Stimulated activated CD8-positive, alpha-beta memory T cell treated with anti-CD3 and anti-CD28 coated beads, Interleukin-7, amount 100 ng/mL, for 1 hour (primary cell): ENCODE measurements around the gene KLHL36.
"Not testable (repeated sequence)": the region's sequence is repeated elsewhere in the genome, so short reads cannot be mapped to it uniquely, and the experiment has no call there.

ENCODE experiments used
- DNase-seq, 2 donors: peaks; one replicate each; pipeline ENCODE4 v3.0.0-alpha.2; 2020; ENCODE audit warnings: low read depth in 2 of 2

Gene KLHL36

DNA sequence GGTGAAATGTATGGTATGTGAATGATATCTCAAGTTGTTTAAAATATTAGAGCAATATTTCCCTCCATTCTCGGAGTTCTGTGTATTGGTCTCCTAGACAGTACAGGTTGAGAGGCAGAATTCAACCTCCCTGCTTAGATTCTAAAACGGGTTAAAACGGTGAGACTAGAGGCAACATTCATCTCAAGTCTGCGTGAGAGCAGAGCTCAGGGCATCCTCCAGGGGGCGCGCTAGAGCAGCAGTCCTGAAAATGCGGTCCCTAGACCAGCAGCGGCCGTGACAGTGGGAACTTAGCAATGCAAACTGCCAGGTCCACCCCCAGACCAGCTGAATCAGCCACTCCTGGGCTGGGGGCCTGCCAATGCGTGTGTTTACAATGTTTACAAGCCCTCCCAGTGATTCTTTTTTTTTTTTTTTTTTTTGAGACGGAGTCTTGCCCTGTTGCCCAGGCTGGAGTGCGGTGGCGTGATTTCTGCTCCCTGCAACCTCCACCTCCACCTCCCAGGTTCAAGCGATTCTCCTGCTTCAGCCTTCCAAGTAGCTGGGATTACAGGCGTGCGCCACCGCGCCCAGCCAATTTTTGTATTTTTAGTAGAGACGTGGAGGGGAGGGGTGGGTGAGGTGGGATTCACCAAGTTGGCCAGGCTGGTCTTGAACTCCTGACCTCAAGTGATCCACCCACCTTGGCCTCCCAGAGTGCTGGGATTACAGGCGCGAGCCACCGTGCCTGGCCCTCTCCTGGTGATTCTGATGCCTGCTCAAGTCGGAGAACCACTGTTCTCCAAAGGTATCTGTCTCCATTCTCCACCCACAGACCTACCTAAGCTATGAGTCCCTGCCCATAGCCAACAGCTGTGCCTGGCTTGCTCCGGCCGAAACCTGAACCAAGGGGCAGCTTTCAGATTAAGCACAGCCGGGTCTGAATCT, 24.2 kb downstream of the KLHL36 start:
- peak; percentile 60 to 77 for DNase-seq

DNA sequence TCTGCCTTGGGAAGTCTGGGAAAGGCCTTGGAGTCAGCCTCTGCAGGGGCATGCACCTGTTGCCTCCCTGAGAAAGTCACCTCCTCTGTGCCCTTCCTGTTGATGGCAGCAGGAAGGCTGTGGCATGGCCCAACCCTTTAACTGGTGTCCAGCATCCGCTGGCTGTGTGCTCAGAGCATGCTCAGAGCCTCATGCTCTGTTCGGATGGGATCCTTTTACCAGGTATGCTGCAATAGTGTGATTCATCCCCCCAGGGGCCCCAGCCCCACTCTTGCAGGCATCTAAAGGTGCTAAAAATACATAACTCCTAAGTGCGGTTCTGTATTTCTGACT, 24.9 kb downstream of the KLHL36 start:
- DNase-seq: no peak

DNA sequence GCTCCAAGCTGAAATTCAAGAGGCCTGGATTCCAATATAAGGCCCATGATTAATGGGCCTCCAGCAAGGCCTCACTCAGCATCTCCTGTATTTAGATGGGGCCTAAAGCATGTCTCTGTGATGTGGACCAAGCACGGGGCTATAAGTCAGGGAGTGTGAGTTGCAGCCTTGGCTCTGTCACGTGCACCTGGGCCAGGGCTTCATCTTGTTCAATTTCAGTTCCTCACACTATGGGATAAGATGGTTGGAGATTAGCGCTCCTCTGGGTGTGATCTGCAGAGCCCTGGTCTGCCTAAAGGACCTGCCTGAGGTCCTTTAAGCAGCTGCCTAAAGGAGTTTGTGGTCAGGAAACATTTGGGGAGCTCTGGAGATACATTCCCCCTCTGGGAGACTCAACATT, 25.2 kb downstream of the KLHL36 start:
- no peak for DNase-seq

DNA sequence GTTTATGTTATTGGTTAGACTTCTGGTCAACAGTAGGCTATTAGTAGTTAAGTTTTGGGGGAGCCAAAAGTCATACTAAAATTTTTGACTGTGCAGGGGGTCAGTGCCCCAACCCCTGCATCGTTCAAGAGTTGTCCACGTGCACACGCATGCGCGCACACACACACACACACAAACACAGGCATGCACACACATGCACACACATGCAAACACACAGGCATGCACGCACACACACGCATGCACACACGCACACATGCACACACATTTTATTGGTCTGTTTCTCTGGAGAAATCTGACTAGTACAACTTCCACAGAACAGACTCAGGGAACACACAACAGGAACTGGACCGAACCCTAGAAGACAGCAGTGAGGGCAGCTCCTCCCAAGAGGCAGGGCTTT, 27.1 kb downstream of the KLHL36 start:
- DNase-seq: no peak

DNA sequence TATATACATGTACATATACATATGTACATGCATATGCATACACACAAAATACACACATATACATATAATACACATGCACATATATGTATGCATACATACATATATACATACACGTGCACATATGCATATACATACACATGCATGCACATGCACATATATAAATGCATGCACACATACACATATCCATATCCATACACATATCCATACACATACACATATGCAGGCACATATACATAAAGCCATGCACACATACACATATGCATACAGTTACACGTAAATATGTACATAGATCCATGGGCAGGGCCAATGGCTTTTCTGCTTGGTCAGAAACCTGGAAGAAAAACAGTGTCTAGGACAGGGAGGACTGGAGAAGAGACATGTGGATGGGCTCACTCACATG, 27.6 kb downstream of the KLHL36 start:
- DNase-seq: no peak

DNA sequence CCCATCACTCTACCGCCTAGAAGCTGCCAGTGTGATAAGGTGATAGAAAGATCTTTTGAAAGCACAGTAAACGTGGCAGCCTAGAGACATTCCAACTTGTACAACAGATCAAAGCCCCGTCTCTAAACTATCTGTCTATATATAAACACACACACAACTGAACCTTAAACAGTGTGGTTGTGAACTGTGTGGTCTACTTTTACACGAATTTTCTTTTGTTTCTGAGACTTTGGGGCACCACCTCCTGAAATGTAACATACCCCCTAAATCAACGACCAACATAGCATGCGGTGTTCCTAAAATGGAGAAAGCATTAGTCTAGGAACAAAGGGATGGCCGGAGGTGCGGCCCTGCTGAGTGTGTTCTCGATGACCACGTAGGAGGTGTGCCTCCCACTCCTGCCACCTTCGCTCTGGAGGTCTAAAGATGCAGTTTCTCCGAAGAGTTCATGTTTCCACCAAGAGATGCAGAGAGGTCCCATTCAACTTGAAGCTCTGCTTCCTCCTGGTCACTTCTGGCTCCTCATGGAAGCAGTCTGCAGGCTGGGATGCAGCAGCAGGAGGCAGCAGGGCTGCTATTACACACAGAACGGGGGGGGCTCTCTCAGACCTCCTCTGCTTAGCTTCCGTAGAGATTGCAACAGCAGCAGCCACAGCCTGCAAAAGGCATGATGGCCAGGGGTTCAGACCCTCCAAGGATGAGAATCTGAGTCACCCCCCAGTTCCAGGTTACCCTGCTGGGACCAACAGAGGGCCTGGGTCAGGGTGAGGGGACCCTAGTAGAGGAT, 28.9 kb downstream of the KLHL36 start:
- no peak for DNase-seq

DNA sequence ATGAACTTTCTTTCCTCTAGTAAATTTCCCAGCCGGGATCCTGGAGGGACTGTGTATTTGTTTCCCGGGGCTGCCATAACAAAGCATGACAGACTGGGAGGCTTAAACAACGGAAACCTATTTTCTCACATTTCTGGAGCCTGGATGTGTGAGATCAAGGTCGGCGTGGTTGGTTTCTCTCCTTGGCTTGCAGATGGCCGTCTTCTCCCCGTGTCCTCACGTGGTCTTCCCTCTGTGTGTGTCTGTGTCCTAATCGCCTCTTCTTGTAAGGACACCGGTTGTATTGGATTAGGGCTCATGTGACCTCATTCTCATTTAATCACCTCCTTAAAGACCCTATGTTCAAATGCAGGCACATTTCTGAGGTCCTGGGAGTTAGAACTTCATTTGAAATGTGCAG, 29.5 kb downstream of the KLHL36 start:
- DNase-seq: no peak

DNA sequence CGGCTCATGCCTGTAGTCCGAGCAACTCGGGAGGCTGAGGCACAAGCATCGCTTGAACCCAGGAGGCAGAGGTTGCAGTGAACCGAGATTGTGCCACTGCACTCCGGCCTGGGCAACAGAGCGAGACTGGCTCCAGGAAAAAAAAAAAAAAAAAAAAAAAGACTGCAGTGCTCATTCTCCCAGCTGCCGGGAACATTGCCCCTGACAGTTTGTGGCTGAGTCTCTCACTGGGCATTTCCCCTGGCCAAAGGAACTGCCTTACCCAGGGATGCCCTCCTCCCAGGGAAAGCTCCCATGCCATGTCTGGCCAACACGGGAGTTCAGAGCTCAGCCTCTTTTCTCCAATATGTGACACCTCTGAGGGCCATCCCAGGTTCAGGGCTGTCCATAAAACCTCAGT, 30.2 kb downstream of the KLHL36 start:
- DNase-seq: no peak

DNA sequence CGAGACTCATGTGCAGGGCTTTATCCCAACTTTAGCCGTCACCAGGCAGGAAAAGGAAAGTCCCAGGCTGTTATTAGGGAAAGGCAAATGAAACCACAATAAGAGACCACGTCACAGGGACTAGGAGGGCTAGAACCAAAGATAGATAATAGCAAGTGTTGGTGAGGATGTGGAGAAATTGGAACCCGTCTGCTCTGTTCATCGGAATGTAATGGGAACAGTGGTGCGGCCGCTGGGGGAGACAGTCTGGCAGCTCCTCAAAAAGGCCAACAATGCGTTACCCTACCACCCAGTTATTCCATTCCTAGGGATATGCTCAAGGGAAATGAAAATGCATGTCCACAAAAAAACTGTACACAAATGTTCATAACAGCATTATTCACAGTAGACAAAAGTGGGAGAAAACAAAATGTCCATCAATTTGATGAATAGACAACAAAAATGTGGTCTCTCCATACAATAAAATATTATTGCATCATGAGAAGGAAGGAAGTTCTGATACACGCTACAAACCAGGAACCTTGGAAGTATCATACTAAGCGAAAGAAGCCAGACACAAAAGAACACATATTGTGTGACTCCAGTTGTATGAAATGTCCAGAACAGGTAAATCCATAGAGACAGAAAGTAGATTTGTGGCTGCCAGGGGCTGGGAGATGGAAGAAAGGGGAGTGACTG, 32.0 kb downstream of the KLHL36 start:
- DNase-seq: no peak

DNA sequence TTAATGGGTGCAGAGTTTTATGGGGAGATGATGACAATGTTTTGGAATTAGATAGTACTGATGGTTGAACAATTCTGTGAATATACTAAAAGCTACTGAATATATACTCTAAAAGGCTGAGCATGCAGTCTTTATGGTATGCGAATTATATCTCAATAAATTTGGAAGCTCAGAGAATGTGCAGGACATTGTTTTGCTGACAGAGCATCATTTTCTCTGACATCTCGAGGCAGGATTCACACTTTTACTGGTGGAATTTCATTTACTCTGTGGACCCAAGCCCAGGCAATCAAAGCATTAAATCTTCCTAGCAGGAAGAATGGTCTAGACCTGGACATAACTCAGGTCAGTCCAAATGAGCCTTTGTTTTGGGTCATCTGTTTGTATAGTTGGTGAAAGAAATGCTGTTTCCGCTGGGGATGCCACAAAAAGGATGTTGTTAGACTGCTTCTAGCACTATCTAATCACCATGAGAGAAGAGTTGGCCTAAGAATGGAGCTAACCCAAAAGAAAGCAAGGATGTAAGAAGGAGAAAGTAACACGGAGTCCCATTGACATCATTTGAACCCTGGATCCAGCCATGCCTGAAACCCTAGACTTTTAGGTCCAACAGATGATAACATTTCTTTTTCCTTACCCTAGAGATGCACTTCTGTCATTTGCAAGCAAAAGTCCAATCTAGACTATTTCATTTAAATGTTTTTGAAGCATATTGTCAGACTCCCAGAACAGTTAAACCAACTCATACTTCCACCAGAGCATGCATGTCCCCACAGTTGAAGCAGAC, 32.7 kb downstream of the KLHL36 start:
- no peak for DNase-seq

DNA sequence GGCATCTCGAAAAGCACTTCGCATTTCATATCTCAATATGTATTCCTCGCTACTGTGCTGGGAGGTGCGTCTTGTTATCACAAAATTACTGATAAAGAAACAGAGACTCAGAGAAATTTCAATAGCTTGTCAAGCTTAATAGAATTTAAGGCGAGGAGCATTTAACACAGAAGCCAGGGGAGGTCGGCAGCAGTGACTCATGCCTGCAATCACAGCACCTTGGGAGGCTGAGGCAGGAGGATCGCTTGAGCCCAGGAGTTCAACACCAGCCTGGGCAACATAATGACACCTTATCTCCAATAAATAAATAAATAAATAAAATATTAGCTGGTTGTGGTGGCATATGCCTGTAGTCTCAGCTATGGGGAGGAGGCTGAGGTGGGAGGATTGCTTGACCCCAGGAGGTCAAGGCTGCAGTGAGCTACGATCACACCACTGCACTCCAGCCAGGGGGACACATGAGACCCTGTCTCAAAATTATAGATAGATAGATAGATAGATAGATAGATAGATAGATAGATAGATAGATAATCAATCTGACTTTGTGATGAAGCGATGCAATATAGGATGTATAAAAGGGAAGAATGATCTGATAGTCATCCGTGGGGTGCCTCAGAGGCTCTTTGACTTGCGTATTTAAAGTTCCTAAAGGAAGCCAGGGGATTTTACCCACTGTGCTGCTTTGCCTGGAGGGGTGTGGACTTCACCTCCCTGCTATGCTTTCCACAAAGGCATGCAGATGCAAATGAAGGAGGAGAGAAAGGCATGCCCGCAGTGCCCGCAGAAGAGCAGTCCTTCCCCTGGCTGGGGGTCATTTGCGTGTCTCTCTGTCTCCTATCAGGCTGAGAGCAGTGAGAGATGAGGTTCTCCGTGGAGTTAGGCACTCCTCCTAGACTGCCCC, 35.6 kb downstream of the KLHL36 start:
- DNase-seq: no peak

DNA sequence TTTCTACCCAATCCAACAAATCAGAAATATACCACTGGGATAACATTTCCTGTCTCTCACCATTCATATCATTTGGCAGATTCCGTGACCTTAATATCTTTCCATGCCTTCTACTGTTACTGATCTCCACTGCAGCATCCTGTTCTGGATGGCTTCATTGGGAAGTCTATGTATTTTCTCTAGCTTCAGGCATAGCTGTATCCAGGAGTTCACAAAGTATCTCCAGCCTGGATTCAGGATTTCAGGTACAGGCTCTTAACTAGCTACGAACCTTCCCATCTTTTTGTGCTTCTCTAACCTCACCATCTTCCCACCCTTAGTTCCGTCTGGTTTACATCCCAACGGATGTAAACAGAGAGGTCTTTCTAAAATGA, 36.3 kb downstream of the KLHL36 start:
- DNase-seq: no peak

DNA sequence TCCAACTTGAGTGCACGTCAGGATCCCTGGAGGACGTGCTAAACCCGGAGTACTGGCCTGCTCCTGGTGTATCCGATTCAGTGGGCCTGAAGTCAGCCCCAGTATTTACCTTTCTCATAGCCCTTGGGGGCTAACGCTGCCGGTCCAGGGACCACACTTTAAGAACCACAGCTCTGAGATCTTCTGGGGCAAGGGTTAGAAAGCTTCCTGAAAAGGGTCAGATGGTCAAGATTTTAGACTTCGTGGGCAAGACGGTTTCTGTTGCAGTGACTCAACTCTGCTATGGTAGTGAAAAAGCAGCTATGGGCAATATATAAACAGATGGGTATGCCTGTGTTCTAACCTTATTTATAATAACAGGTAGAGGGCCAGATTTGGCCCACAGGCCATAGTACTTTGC, 36.9 kb downstream of the KLHL36 start:
- no peak for DNase-seq

DNA sequence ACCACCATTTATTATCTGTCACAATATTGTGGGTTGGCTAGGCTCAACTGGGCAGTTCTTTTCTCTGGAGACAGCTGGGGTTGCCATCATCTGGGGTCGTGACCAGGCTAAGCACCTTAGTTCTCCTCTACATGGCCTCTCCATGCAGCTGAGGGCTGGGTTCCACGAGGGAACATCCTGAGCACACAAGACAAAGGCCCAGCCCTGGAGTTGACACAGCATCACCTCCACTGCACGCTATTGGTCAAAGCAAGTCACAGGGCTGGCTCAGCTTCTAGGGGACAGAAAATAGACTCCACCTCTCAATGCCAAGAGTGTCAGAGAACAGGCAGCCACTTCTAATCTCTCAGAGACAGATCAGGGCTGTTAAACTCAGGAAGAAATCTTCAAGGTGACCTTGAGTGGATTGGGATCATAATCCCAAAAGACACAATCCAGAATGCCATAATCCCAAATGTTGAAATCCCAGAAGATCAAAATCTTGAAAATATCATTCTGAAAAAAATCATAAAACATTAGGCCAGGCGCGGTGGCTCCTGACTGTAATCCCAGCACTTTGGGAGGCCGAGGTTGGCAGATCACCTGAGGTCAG, 38.5 kb downstream of the KLHL36 start:
- DNase-seq: no peak

DNA sequence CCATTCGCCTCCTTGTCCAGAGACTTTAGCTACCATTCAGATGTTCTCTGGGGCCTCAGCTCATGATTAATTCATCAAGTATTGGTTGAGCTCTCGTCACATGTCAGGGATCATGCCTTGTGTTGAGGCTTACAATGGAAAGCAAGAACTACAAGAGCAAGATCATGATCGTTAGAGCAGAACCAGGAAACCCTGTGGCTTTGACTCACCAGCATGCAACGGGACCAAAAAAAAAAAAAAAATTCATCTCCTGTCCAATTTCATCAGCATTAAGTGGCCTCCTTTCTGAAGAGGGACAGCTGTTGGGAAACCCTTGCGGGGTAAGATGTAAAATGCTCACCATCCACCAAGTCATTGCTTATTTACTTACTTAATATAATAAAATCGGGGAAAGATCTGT, 39.4 kb downstream of the KLHL36 start:
- DNase-seq: no peak

DNA sequence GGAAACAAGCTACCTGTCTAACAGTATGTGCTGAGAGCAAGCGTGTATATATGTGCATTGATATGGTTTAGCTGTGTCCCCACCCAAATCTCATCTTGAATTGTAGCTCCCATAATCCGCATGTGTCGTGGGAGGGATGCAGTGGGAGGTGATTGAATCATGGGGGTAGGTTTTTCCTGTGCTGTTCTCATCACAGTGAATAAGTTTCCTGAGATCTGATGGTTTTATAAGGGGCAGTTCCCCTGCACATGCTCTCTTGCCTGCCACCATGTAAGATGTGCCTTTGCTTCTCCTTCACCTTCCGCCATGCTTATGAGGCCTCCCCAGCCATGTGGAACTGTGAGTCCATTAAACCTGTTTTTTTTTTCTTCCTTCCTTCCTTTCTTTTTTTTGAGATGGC, 39.9 kb downstream of the KLHL36 start:
- DNase-seq: not testable (repeated sequence)

DNA sequence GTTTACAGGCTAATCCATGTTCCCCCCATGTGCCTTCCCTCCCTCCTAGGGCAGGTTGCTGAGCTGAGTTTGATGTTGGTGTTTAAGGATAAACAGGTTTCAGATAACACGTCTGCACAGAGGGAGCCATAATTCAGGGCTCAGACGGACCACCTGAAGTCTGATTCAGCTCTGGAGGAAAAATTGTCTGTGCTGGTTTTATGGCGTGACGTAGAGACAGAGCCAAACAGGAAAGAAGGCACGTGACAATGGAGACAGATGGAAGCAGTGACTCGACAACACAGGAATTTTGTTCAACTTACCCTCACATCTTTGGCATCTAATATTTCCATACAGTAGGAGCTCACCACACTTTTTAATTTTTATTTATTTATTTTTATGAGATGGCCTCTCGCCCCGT, 40.8 kb downstream of the KLHL36 start:
- DNase-seq: no peak

DNA sequence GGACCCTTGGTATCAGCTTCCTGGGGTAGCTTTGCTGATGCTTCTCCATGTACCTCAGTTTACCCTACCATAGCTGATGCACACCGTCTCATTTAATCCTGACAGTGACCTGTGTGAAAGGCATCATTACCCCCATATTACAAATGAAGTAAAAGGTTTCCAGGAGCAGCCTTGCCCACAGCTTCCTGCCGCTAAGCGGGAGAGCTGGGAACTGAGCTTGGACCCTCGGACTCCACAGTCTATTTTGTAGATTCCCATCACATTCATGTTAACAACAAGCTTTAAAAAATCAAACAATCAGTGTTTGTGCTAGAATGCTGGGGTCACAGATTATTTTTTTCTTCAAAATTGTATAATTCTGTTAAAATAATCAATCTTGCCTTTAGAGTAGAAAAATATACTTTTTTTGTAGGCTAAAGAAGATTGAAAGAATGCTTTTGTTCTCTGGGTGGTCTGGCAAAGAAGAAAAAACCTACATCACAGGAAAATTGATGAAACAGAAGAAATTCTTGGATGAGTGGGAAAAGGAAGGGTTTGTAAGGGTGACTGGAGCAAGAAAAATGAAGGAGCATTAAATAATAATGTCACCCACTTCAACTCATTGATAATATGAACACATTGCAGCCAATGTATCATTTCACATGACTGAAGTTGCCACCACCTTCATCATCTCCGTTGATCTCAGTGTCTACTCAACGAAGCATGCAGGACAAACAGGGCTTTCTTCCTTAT, 41.9 kb downstream of the KLHL36 start:
- no peak for DNase-seq

DNA sequence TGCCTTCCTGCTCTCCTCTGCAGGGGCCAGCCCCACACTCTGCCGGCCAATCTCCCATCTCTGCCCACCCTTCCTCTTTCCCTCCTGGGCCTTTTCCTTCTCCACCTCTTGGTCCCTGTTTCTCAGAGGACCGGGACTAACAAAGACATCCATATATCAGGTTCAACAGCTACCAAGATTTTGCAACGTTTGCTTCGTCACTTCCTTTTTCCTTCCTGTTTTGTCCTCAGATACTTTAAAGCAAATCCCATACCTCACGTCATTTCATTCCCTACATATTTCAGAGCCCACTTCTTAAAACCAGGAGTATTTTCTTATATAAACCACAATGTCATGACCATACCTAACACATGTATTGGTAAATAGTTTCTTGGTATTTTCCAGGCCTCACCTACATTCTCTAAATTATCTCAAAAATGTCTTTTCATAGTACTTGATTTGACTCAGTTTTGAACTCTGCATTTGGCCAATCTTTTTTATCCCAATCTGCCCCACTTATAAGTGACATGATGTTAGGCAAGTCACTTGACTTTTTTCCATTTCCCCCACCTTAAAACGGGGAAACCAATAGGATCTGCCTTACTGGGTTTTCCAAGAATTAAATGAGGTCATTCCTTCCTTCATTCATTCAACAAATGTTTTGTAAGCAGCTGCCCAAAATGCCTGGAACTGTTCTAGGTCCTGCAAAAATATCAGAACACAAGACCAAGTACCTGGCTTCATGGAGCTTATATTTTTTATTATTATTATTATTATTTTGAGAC, 44.3 kb downstream of the KLHL36 start:
- DNase-seq: no peak
